Epithelial cell of proximal tubule (primary cell): Measurements from ENCODE around the gene NET1. TPM values are rescaled to one million over a fixed set of nuclear protein-coding genes. Genes with fewer than 3 reads are reported as not detected.

Experiments used
- DNase-seq: peaks from one replicate; pipeline ENCODE4 v3.0.0-alpha.2; 2011; ENCODE audit warnings: low read depth
- H3K4me3 ChIP-seq: 2 replicates; pipeline ENCODE4 v1.5.1; 2011; ENCODE audit warnings: low read depth, mild to moderate bottlenecking, low read length
- total RNA-seq: library from RNA; depleted of rRNA; stranded (reverse); fragments of >200 nt; gene quantifications from 2 replicates; pipeline ENCODE4 v1.2.3, GENCODE V29; 2015
- TF ChIP-seq, protein P1 (sequence below): conservative IDR thresholded peaks from 2 replicates; pipeline ENCODE4 v1.5.1; 2012; ENCODE audit warnings: low read depth, mild to moderate bottlenecking, low read length

The NET1 gene
- total RNA-seq, 1 donor from 2014 or later, result 122 TPM

- no peak overlapping the region for H3K4me3 ChIP-seq
- DNase-seq, result no peak
- TF ChIP-seq, protein P1, sequence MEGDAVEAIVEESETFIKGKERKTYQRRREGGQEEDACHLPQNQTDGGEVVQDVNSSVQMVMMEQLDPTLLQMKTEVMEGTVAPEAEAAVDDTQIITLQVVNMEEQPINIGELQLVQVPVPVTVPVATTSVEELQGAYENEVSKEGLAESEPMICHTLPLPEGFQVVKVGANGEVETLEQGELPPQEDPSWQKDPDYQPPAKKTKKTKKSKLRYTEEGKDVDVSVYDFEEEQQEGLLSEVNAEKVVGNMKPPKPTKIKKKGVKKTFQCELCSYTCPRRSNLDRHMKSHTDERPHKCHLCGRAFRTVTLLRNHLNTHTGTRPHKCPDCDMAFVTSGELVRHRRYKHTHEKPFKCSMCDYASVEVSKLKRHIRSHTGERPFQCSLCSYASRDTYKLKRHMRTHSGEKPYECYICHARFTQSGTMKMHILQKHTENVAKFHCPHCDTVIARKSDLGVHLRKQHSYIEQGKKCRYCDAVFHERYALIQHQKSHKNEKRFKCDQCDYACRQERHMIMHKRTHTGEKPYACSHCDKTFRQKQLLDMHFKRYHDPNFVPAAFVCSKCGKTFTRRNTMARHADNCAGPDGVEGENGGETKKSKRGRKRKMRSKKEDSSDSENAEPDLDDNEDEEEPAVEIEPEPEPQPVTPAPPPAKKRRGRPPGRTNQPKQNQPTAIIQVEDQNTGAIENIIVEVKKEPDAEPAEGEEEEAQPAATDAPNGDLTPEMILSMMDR, result no peak
Observed at GRCh38 chr10:5490032-5490431, 77.7 kb downstream of the NET1 start.

DNA sequence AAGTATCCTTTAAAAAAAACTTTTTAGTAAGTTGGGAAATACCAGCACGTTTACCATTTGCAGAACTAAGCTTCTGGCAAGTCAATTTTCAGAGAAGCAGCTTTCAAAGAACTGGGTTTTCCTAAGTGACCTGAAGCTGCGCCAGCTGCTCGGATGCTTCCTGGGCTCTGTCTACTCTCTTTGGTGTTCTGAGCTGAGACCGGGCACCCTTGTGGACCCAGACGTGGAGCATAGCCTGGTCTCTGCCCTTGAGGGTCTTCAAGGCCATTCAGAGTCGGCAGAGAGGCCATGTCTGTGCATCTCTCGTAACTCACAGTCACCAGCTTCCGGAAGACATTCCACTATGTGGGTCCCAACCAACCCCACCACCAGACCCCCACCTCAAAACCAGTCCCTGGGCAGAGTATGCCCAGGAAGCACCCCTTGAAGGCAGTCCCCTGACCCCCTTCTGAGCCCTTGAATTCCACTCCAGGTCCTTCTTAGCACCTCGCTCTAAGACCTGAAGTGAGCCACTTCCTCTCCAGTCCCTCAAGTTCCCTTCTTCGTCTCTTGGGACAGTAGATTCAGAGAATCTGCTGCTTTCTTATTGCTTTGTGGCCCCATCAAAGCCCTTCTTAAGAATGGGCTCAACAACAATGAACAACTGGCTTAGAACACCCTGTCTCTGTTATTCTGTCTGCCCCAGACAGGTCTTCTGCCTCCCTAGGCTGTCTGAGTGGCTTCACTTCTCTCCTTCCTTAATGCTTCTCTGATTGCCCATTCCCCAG lies 78.5 kb downstream of the NET1 start:
- no peak overlapping the region for H3K4me3 ChIP-seq
- TF ChIP-seq, protein P1, result no peak
- no peak for DNase-seq

- H3K4me3 ChIP-seq, result no peak overlapping the region
- no peak for DNase-seq
- TF ChIP-seq, protein P1, result no peak
Observed at GRCh38 chr10:5491477-5491876, 79.1 kb downstream of the NET1 start.

DNA sequence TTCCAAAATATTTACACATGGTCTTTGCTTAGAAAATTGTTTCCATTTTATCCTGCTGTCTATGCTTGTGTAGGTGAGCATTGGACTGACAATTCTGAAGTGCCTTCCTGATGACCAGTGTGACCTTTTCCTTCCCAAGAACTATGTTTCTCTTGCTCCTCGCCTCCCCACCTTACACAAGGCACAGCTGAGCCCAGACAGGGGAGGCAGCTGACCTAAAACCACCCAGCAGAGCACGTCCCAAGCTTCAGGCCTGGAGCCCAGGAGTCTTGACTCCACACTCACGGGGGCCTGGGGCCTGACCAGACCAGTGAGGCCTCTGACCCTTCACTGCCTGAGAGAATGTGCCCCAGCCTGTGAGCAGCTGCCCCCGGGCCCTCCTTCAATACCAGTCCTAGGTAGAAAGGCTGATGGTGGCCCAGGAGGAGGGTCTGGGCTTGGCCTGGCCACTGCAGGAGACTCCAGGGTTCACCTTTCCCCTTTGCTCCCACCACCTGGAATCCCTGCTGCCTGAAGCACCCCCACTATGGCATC lies 80.0 kb downstream of the NET1 start:
- DNase-seq, result no peak
- H3K4me3 ChIP-seq, result no peak overlapping the region
- TF ChIP-seq, protein P1, result no peak

DNA sequence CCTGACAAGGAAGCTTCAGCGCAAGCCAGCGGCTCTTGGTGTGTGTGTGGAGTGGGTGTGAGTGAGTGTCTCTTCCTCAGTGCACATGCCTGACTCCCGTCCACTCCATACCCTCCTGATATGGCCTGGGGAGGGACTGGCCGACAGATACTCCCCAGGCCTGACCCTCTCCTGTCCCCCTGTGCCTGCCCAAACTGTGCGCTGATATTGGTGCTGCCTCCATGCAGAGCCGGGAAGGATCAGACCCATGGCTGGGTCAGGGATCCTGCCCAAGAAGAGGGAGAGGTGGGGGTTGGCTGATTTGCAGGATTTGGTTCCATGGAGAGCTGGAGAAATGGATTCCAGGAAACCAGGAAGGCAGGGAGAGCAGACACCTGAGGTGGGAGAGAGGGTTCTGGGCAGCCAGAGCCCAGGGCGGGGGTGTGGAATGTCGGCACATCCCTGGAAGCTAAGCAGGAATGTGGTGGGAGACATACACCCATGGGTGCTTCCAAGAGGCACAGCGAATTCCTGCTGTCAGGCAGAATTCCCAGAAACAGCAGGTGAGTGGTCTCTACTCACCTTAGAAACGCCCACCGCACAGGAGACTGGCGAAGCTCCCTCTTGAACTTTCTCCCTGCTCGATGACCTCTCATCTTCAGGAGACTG lies 80.7 kb downstream of the NET1 start:
- TF ChIP-seq, protein P1, result no peak
- no peak overlapping the region for H3K4me3 ChIP-seq
- DNase-seq, result no peak

DNA sequence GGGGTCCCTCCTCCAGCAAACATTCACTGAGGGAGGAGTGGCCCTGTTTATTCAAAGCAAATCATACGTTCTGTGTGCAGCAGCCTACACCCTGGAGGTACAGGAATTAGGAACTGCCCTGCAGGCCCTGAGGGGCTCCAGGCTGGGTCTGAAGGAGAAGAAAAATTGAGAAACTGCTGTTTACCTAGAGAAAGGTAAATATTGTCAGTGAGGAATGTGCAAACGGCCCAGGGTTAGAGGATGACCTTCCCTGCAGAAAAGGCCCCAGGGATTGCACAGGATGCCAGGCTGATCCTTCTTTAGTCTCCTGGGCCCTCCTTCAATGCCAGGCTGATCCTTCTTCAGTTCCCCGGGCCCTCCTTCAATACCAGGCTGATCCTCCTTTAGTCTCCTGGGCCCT lies 81.3 kb downstream of the NET1 start:
- TF ChIP-seq, protein P1, result no peak
- DNase-seq, result no peak
- H3K4me3 ChIP-seq, result no peak overlapping the region
